RWPE2 (cell line): ENCODE measurements around the gene SYNGR1.
A peak's percentile ranks its signal among the peaks of the same experiment; 100 is the strongest.

Experiments
- ATAC-seq: fragments of 200-7000 bp; cut with Tn5 transposase; 3 replicates; pipeline ENCODE4 v1.9.1; 2021; ENCODE audit warnings: low read depth
- DNase-seq: peaks from one replicate; pipeline ENCODE4 v3.0.0-alpha.2; 2020; ENCODE audit warnings: low spot score
- H3K27ac ChIP-seq: fragments of 450-650 bp; 2 replicates; pipeline ENCODE4 v1.5.1; 2017; ENCODE audit warnings: mild to moderate bottlenecking; ENCODE audit not compliant: poor library complexity, severe bottlenecking
- H3K27me3 ChIP-seq: fragments of 250-450 bp; sonication (Bioruptor Pico); 2 replicates; pipeline ENCODE4 v1.5.1; 2021; ENCODE audit warnings: mild to moderate bottlenecking, moderate library complexity; ENCODE audit not compliant: insufficient read depth, poor library complexity, severe bottlenecking
- H3K36me3 ChIP-seq: fragments of 250-450 bp; sonication (Bioruptor Pico); 2 replicates; pipeline ENCODE4 v1.5.1; 2020; ENCODE audit warnings: low read depth, mild to moderate bottlenecking, moderate library complexity
- H3K4me1 ChIP-seq: fragments of 250-450 bp; sonication (Bioruptor Pico); 2 replicates; pipeline ENCODE4 v1.5.1; 2021; ENCODE audit warnings: mild to moderate bottlenecking, moderate library complexity; ENCODE audit not compliant: insufficient read depth, poor library complexity, severe bottlenecking
- H3K4me3 ChIP-seq: fragments of 250-450 bp; sonication (Bioruptor Pico); 2 replicates; pipeline ENCODE4 v1.5.1; 2021; ENCODE audit warnings: mild to moderate bottlenecking, moderate library complexity; ENCODE audit not compliant: severe bottlenecking
- H3K9me3 ChIP-seq: fragments of 250-450 bp; sonication (Bioruptor Pico); 2 replicates; pipeline ENCODE4 v1.5.1; 2021; ENCODE audit warnings: mild to moderate bottlenecking, moderate library complexity; ENCODE audit not compliant: severe bottlenecking
- TF ChIP-seq, protein P1 (sequence below): fragments of 450-650 bp; IDR thresholded peaks from one replicate; pipeline ENCODE4 v1.5.1; 2017; ENCODE audit warnings: mild to moderate bottlenecking, moderate library complexity; ENCODE audit not compliant: poor library complexity, severe bottlenecking

The SYNGR1 gene, protein sequence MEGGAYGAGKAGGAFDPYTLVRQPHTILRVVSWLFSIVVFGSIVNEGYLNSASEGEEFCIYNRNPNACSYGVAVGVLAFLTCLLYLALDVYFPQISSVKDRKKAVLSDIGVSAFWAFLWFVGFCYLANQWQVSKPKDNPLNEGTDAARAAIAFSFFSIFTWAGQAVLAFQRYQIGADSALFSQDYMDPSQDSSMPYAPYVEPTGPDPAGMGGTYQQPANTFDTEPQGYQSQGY

DNA sequence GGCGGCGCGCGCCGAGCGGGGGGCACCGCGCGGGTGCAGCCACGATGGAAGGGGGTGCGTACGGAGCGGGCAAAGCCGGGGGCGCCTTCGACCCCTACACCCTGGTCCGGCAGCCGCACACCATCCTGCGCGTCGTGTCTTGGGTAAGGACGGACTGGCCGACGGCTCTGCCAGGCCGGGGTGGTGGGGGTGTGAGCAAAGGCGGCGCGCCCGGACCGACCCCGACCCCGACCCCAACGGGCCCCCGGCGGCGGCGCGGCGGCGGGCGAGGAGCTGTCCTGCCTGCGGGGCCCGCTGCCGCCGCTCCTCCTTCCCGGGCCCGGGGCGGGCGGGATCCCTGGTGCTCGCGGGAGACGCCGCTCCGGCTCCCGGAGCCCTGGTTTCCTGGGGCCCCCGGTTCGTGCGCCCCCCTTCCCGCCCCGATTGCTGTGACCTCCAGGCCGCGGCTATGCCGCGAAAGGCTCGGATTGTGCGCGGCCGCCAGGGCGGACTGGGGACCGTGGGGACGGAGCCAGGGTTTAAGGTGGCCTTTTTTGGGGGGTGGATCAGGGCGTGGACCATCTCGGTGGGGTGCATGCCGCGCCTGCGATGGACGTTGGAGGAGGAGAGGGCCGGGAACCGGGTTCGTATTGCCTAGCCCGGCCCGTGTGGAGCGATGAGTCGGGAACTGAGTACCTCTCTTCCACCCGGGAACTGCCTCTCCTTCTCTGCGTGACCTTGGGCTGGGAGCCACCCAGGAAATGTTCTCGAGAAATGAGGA, at the start of gene SYNGR1:
SYNGR1 (plus strand) TSS at position 25 of the 760 bp plus-strand sequence; CDS start at position 45, 20 bp downstream.
- ATAC-seq (peak; percentile 35), DNase-seq (no peak)
- H3K27ac ChIP-seq: no peak within 1 kb of the TSS
- TF ChIP-seq, protein P1, sequence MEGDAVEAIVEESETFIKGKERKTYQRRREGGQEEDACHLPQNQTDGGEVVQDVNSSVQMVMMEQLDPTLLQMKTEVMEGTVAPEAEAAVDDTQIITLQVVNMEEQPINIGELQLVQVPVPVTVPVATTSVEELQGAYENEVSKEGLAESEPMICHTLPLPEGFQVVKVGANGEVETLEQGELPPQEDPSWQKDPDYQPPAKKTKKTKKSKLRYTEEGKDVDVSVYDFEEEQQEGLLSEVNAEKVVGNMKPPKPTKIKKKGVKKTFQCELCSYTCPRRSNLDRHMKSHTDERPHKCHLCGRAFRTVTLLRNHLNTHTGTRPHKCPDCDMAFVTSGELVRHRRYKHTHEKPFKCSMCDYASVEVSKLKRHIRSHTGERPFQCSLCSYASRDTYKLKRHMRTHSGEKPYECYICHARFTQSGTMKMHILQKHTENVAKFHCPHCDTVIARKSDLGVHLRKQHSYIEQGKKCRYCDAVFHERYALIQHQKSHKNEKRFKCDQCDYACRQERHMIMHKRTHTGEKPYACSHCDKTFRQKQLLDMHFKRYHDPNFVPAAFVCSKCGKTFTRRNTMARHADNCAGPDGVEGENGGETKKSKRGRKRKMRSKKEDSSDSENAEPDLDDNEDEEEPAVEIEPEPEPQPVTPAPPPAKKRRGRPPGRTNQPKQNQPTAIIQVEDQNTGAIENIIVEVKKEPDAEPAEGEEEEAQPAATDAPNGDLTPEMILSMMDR: no peak
- no peaks in the 10 kb centered on the region for H3K27me3 ChIP-seq
- no peaks in the 10 kb centered on the region for H3K36me3 ChIP-seq
- H3K9me3 ChIP-seq: no peaks in the 10 kb centered on the region
- peak within 1 kb of the TSS; percentile 48 for H3K4me3 ChIP-seq
- H3K4me1 ChIP-seq: no peaks in the 10 kb centered on the region

DNA sequence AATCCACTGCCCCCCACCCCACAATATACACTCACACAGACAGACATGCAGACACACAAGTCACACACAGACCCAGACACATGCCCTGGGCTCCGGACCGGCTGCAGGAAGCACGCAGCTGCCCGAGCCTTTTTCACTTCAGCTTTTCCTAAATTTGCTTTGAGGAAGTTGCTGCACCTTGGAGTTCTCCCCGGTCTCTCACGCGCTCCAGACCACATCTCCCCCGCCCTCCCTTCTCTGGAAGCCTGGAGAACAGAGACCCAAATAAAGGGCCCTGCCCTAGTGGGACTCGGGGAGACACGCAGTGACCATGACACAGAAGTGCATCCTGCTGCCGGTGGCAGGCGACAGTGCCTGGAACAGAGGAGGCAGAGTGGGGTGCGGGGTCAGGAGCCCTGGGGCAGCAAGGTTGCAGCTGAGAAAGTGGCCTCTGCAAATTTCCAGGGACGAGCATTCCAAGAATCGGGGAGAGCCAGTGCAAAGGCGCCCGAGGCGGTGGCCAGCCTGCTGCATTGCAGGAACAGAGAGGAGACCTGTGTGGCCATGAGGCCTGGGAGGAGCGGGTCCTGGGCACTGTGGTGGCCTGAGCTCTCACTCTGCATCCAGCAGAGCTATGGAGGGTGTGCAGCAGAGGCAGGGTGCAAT, 49.5 kb upstream of the SYNGR1 start:
- no peaks in the 10 kb centered on the region for H3K36me3 ChIP-seq
- DNase-seq: no peak
- no peak overlapping the region for H3K4me3 ChIP-seq
- H3K9me3 ChIP-seq: no peaks in the 10 kb centered on the region
- TF ChIP-seq, protein P1: no peak
- no peak overlapping the region for H3K27ac ChIP-seq
- no peaks in the 10 kb centered on the region for H3K27me3 ChIP-seq
- peaks cover 4% of the 10 kb centered on the region for H3K4me1 ChIP-seq
- peak; percentile 20; the same call in 1 of the 3 replicates for ATAC-seq

DNA sequence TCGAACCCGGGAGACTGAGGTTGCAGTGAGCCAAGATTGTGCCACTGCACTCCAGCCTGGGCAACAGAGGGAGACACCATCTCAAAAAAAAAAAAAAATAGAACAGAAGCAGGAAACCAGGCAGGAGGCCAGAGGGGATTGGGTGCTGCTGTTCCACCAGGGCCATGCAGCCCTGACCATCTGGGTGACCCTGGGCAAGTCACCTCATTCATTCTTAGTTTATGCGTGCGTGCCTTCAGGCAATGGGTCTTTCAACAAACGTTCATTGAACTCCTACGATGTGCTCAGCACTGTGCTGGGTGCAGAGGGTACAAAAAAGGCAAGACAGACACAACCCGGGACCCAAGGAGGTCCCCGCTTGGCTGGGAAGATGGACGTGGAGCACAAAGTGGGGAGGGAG, 48.7 kb upstream of the SYNGR1 start:
- Histone ChIP-seq H3K4me3 (no peak overlapping the region), H3K9me3 (no peaks in the 10 kb centered on the region), H3K27ac (no peak overlapping the region), H3K36me3 (no peaks in the 10 kb centered on the region), H3K27me3 (no peaks in the 10 kb centered on the region), H3K4me1 (peaks cover 4% of the 10 kb centered on the region)
- TF ChIP-seq, protein P1: no peak
- no peak for DNase-seq
- no peak for ATAC-seq

DNA sequence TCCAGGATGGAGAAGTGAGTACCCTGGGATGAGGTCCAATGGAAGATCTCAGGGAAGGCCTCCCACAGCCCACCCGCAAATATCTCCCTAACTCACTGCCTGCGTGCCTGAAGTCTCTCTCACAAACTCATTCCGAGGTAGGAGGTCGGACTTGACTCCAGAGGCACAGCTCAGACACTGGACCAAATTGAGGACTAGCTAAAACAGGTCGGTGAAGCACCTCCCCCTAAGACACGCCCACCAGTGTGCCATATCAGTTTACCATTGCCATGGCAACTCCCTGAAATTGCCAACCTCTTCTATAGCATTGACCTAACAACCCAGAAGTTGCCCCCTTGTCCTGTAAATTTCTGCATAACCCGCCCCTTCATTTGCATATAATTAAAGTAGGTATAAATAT, 47.9 kb upstream of the SYNGR1 start:
- ATAC-seq: no peak
- TF ChIP-seq, protein P1: no peak

More for the DNA sequence above, 47.9 kb upstream of the SYNGR1 start:
- DNase-seq: no peak
- no peaks in the 10 kb centered on the region for H3K9me3 ChIP-seq
- H3K4me1 ChIP-seq: peaks cover 4% of the 10 kb centered on the region
- no peak overlapping the region for H3K27ac ChIP-seq
- no peaks in the 10 kb centered on the region for H3K27me3 ChIP-seq
- H3K36me3 ChIP-seq: peaks cover 4% of the 10 kb centered on the region; the same call in 1 of the 2 replicates
- no peak overlapping the region for H3K4me3 ChIP-seq
